ENCODE data around the gene C3AR1. TPM values are rescaled to one million over a fixed set of nuclear protein-coding genes. Genes with fewer than 3 reads are reported as not detected.

The C3AR1 gene
- under 0.01 and 0.15 TPM in 2 replicates for total RNA-seq

DNA sequence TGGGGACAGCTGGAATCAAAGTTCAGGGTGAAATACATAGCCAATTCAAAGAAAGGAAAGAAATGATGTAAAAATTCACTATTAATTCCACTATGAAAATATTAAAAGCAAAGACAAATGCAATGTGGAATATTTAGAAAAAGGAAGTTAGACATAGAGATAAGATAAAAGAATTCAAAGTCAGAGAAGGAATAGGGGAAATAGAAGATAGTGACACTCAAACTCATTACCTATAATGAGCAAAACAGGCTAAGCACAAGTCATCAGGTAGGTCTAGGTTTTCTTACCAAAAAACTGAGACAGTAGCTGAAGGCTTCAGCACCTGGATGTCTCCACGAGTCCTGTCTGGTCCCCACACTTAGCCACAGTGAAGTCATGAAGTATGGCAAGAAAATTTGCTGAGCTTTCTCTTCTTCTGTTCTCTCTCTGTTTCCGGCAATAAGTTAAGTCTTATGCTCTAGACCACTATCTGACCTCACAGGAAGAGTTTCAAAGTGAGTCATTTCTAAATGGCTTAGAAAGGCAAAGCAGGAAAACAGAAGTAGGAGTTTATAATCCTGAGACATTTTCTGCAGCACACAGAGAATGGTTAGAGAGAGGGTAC, at the start of gene C3AR1:
Gene C3AR1 (minus strand): TSS at position 369 of the 604 bp plus-strand sequence. CDS start 6,174 bp downstream, outside the sequence.

DNA sequence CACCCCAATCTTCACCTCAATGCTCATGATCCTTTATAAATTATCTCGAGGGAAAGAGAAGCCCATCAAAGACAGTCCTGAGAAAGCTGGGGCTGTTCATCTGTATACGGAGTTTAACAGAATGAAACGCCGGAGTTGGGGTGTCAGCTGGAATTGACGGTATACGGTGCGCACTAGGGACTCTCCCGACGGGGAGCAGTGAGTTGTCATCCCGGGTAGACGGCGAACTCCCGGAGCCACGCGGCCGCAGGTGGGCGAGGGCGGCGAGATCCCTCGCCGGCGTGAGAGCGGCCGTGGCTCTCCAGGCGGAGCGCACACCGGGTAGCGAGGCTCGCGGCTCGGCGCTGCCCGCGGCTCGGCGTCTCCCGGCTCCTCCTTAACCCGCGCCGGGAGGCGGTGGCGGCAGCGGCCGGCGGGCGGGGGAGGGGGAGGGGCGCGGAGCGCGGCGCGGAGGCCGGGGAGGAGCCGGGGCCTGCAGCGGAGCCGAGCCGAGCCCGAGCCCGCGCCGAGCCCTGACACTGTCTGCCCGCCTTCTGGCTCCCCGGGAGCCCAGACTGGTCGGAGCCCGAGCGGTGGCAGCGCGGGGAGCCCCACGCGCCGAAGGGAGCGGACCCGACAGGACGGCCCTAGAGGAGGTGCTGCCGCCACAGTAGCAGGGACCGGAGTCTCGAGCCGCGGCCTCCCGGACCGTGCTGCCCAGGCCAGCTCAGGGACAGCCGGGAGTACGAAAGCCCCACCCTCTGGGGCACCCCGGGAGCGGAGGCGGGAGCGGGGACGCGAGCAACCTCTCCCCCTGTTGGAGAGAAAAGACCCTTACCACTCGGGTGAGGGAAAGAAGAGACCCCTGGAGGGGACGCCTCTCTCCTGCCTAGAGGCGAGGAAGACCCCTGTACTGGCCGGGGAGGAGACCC, 33.7 kb downstream of the C3AR1 start, which contains the start of gene FOXJ2:
Gene FOXJ2 (plus strand): TSS at position 475 of the 911 bp plus-strand sequence. CDS start 7,117 bp downstream, outside the sequence.

Other genes with a start within 250 kb of the C3AR1 start
- not detected in 2 replicates for gene SLC2A14, start 193.4 kb downstream of the C3AR1 start, total RNA-seq
- gene SLC2A3, start 130.2 kb downstream of the C3AR1 start, total RNA-seq, result 36.1 and 45.3 TPM in 2 replicates
- 3.2 and 3.3 TPM in 2 replicates for gene FOXJ2, start 33.6 kb downstream of the C3AR1 start, total RNA-seq
- 47.0 and 50.3 TPM in 2 replicates for gene NECAP1, start 15.9 kb upstream of the C3AR1 start, total RNA-seq
- gene CLEC4A, start 57.3 kb upstream of the C3AR1 start, total RNA-seq, result not detected in 2 replicates
- not detected in 2 replicates for gene ZNF705A, start 90.7 kb upstream of the C3AR1 start, total RNA-seq
- 0.15 TPM in 1 of 2 replicates, not detected in the other for gene FAM90A1, start 161.3 kb upstream of the C3AR1 start, total RNA-seq

All from epithelial cell of umbilical artery (primary cell).